ENCODE measurements around the gene GPR61. TPM values are rescaled to one million over a fixed set of nuclear protein-coding genes. Genes with fewer than 3 reads are reported as not detected.

The GPR61 gene
- total and polyA plus RNA-seq, 2 experiments from 2014 or later, result 1.9 to 3.3 TPM

DNA sequence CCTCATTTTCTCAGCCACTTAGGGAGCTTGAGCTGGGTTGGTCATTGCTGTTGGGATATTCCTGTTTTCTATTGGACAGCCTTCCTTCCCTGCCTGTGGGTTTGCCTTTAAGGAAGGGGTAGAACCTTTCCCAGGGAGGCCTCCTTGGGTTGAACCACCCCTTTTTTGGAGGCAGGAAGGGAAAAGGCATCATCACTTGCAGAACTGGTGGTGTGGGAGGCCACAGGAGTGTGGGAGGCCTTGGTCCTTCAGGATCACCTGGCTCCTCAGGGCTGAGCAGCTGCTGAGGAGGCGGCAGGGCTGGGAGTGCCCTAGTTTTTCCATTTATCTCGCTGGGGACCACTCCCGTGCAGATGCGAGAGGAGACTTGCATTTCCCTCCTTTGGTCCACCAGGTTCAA, 46.4 kb upstream of the GPR61 start:
- H3K27me3 ChIP-seq, result no peaks in the 10 kb centered on the region
- H3K9me3 ChIP-seq (ENCODE audit: low read depth), result no peaks in the 10 kb centered on the region
- TF ChIP-seq CTCF (IDR thresholded peaks at IDR 0.05; ENCODE audit: low read depth, low read length), result no peak
- H3K27ac ChIP-seq, result no peak overlapping the region
- peaks cover 14% of the 10 kb centered on the region for H3K36me3 ChIP-seq
- no peak for DNase-seq (ENCODE audit: low read depth in 1 of 2, low spot score in 1 of 2)
- peaks cover 4% of the 10 kb centered on the region for H3K4me1 ChIP-seq (ENCODE audit: low read depth)
- no peak overlapping the region for H3K4me3 ChIP-seq

GRCh38 chr1:109493805-109494539, 45.7 kb upstream of the GPR61 start, which contains the start of gene CYB561D1:
CYB561D1 (plus strand) TSS chr1:109494094; CDS start chr1:109494140, 46 bp downstream.
- TF ChIP-seq CTCF (IDR thresholded peaks at IDR 0.05; ENCODE audit: low read depth, low read length), result peak; percentile 93
- H3K4me1 ChIP-seq (ENCODE audit: low read depth), result peaks cover 4% of the 10 kb centered on the region
- peak within 1 kb of the TSS; percentile 2 for H3K27ac ChIP-seq
- H3K4me3 ChIP-seq, result peak within 1 kb of the TSS; percentile 85
- no peaks in the 10 kb centered on the region for H3K27me3 ChIP-seq
- no peaks in the 10 kb centered on the region for H3K9me3 ChIP-seq (ENCODE audit: low read depth)
- DNase-seq (ENCODE audit: low read depth in 1 of 2, low spot score in 1 of 2), result peak; percentile 88 to 92
- peaks cover 14% of the 10 kb centered on the region for H3K36me3 ChIP-seq

GRCh38 chr1:109495738-109496137, 43.9 kb upstream of the GPR61 start:
- H3K9me3 ChIP-seq (ENCODE audit: low read depth), result no peaks in the 10 kb centered on the region
- no peaks in the 10 kb centered on the region for H3K27me3 ChIP-seq
- no peak overlapping the region for H3K4me3 ChIP-seq
- no peak overlapping the region for H3K27ac ChIP-seq
- no peak for TF ChIP-seq CTCF (IDR thresholded peaks at IDR 0.05; ENCODE audit: low read depth, low read length)
- H3K36me3 ChIP-seq, result peaks cover 14% of the 10 kb centered on the region
- H3K4me1 ChIP-seq (ENCODE audit: low read depth), result peaks cover 4% of the 10 kb centered on the region
- no peak for DNase-seq (ENCODE audit: low read depth in 1 of 2, low spot score in 1 of 2)

DNA sequence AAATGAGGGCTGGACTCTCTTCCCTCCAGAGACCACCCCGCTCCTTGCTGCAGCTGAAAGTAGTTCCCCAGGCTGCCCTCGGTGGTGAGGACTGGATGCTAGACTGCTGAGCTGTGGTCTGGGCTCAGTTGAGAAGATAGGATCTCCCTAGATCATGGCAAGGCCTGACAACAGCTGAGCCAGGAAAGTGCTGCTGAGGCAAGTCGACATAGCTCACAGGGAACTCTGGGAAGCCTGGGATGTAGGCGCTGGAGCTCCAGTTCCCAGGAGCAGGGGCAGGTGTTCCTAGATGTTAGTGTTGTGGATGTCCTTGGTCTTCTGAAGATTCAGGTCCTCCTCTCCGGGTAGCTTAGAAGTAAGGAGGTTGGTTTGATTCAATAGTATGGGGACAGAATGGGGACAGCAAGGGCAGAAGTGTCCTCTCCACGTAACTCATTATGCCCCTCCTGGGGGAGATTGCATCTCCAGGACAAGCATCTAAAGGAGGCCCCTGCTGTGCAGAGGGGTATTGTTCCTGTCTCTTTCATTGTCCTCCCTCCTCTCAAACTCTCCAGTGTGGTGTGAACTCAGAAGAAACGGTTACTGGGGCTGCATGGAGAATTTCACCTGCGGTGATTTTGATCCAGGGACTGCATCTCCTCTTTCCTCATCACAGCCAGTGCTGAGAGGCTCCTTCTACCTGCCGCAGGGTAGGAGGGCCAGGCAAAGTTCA, 42.1 kb upstream of the GPR61 start:
- TF ChIP-seq CTCF (IDR thresholded peaks at IDR 0.05; ENCODE audit: low read depth, low read length), result no peak
- no peak overlapping the region for H3K27ac ChIP-seq
- H3K36me3 ChIP-seq, result peaks cover 8% of the 10 kb centered on the region
- H3K4me3 ChIP-seq, result no peak overlapping the region
- H3K27me3 ChIP-seq, result no peaks in the 10 kb centered on the region
- H3K4me1 ChIP-seq (ENCODE audit: low read depth), result peaks cover 4% of the 10 kb centered on the region
- H3K9me3 ChIP-seq (ENCODE audit: low read depth), result no peaks in the 10 kb centered on the region
- DNase-seq (ENCODE audit: low read depth in 1 of 2, low spot score in 1 of 2), result no peak

DNA sequence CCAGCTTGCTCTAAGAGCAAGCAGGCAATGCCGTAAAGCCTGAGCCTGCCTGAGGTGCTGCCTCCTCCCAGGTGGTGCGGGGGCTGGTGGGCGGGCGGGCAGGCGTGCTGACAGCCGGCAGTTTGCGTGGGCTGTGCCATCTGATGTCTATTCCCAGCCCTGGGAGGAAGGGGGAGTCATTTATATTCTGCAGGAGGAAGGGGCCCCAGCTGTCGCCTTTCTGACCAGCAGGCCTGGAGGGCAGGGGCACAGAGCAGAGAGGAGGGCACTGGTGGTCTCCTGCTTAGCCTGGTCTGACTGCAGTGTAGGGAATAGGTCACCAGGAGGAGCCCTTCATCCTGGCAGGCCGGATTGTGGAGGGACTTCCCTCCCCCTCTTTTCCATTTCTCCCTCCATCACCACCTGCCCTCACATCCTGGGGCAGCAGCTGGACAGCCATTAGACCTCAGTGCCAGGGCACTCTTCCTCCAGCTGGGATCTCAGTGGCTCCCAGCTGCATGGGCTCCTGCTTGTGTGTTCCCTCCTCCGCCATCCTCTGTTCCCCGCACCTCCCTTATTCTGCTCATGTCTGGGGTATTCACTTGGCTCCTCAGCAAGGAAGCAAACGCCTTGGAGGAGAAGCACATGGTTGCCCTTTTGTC, 41.4 kb upstream of the GPR61 start:
- DNase-seq (ENCODE audit: low read depth in 1 of 2, low spot score in 1 of 2), result peak; percentile 48 to 55
- peak; percentile 51 for TF ChIP-seq CTCF (IDR thresholded peaks at IDR 0.05; ENCODE audit: low read depth, low read length)
- Histone ChIP-seq H3K9me3 (ENCODE audit: low read depth) (no peaks in the 10 kb centered on the region), H3K4me1 (ENCODE audit: low read depth) (peaks cover 4% of the 10 kb centered on the region), H3K4me3 (no peak overlapping the region), H3K27me3 (no peaks in the 10 kb centered on the region), H3K36me3 (peaks cover 8% of the 10 kb centered on the region), H3K27ac (no peak overlapping the region)
